Activated CD4-positive, alpha-beta T cell treated with anti-CD3 and anti-CD28 coated beads, Interleukin-2, amount 50 U/mL, for 4 hours (primary cell): ENCODE results near the gene SNTG2.
"Not testable (repeated sequence)": the region's sequence is repeated elsewhere in the genome, so short reads cannot be mapped to it uniquely, and the experiment has no call there.

Experiments
- DNase-seq, 2 experiments: peaks; one replicate each; pipeline ENCODE4 v3.0.0-alpha.2; 2020

Gene SNTG2

DNA sequence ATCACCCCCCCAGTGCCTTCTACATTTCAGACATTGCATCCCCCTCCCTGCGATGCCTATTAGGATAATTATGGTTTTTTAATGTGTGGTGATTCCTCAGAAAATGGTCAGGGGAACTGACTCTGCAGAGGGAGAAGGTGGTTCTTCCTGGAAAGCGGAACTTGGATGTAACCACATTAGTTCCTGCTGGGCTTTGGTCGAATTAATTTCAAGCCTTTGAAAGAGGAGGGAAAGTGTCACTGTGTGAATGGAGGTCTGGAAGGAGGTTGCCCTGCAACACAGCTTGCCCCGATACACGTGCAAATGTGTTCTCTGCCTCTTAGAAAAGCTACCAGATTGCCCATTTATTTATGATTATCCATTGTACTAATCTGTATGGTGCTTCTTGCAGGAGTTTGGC is 399.5 kb downstream of the SNTG2 start:
- no peak for DNase-seq

DNA sequence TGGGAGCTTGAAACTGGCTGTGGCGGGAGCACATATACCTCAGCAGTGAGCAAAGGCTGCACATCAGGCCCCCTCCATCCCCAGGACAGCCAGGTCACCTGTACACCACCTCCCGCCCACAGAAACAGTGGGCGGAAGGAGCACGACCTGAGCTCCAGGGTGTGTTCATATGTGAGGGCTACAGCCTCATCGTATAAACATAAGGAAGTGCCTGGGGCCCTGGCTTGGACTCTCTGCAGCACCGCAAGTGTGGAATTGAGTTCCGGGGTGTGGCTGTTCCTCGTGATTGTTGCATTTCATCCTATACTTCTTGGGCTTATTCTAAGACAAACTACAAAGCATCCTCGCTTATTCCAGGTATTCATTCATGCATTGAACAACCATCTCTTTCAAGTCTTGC is 402.5 kb downstream of the SNTG2 start:
- DNase-seq, result no peak

DNA sequence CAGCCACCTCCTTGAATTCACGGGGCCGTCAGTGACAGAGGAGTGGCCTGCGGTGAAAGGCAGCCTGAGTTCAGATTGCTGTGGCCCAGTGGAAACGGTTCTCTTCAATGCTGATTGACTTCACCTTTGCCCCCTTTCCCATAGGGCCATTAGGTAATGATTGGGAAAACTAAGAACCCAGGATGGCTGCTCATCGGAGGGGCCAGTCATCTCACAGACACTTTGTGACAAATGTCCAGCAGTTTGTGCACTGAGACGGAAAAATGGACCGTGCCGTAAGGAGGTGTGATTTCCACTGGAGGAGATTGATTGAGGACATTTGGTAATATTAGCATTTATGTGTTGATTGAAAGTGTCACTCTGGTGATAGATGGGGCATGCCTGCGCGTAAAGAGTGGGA is 402.9 kb downstream of the SNTG2 start:
- DNase-seq, result no peak

DNA sequence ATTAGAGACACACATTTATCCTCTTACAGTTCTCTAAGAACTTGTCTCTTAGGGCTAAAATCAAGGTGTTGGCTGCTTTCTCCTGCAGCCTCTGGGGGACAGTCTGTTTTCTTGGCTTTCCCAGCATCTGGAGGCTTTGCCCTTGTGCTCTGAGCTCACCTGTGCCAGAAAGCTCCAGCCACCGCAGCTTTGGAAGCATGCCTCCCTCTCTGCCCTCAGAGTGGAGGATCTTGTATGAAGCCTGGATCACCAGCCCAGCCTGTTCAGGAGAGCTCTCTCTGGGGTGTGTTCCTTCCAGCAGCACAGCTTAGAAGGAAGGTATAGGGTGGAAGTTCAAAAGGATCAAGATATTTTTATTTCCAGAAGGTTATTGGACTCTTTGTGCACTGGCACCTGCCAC is 409.5 kb downstream of the SNTG2 start:
- DNase-seq, result no peak

DNA sequence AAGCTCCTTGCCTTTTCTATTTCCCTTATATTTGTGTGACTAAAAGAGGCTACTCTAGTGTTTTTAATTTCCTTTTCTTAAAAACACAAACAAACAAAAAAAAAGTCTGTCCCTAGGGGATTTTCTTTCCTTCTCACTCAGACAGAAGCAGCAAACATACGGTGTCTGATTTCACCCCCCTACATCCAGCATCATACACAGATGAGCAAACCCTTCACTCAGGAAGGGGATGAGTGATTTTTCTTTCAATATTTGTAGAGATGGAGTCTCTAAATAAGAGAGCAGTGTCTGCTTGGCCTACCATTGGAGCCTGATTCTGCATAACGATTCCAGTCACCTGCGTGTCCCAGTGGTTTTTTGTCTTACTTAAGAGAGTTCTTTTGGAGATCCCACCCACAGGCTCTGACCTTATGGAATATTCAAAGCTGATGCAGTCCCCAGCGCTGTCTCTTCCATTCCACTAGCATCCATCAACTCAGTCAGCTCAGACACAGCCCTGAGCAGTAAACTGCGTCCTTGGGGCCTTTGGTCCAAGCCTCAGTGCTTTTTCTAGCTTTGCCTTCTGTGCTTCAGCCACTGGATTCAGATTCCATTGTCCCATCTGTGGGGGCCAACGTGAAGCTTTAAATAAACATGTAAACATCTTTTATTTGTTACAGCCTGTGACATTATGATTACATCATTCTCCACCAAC is 410.1 kb downstream of the SNTG2 start:
- DNase-seq, result no peak

DNA sequence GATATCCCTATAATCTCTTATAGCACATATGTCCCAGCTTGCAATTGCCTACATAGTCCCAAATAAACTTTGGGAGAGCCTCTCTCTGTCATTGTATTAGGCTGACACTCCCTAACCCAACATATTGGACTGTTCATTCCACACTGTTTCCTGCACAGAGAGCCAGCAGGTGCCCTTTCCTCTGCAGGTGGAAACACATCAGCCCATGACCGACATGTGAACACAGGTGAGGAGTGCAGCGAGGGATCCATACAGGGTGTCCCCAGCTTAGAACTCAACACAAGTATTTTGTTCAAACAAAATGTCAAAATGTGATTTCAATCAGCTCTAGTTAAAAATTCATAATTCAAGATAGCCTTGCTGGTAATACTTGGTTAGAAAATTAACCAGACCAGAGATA is 412.7 kb downstream of the SNTG2 start:
- no peak for DNase-seq

DNA sequence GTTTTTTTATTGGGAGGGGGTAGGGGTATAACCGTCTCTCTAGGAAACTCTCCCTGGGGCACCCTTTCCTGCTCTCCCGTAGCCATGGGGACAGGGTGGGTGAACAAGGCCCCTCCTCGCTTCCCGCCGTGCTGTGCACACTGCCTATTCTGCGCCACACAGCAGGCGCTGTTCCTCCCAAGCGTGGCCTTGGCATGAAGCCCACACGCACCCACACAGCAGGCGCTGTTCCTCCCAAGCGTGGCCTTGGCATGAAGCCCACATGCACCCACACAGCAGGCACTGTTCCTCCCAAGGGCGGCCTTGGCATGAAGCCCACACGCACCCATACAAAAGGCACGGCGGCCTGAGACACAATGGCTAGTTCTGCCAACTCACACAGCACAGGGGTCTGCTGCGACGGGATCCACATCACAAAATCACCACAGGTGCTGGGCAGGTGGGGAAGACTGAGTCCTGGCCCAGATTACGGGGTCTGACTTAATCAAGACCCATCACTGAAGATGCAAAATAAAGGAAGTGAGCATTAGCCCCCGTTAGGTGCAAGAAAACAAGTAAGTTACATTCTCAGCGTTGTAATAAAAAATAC is 416.0 kb downstream of the SNTG2 start:
- DNase-seq, result peak in 1 of 2 experiments; percentile 13

DNA sequence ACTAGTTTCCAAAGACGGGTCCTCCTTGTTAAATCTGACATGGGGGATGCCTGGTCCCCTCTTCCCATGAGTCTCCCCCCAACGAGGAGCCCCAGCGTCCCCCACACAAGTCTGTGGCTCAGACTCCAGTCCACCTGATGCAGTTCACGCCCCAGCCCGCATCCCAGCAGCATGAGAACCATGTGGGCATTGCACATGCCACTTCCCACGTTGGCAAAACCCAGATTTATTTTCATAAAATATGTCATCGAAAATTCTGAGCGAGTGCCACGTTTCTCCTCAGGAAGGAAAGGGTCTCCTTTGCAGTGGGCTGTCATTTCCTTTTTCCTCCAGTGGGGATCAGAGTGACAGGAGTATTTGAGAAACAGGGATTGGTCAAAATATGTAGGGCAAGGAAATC is 417.0 kb downstream of the SNTG2 start:
- DNase-seq, result no peak

DNA sequence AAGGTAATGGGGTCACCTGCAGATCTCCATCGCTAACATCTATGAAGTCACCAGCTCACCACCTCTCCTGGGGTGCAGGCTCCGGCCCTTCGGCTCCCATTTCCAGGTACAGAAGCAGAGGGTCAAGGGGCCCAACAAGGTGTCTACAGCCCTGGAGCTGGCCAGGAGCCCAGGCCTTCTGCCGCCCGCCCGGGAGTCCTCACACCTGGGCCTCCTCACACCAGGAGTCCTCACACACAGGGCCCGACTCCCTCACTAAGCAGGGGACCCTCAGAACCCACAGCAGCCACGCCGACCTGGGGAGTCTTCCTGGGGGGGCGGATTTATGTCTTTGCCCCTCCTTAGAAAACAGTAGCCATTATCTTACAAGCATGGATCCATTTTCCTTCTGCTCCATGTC is 419.3 kb downstream of the SNTG2 start:
- DNase-seq, result no peak

DNA sequence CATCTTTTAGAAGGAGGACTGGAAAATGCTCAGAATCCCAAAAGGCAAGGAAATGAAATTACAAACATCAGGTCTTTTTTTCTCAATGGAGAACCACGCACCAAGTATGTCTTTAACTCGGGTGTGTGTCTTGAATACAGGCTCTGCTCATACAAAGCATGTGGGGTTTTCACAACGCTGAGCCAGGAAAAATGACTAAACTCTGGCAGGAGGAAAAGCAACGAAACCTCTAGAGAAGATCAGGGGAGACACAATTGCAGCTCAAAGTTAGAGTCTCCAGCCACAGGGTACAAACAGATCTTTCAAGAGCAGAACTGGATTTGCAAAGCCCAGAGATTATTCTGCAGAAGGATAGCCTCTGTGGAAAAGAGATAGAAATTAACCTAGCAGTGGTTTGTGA is 419.8 kb downstream of the SNTG2 start:
- no peak for DNase-seq

DNA sequence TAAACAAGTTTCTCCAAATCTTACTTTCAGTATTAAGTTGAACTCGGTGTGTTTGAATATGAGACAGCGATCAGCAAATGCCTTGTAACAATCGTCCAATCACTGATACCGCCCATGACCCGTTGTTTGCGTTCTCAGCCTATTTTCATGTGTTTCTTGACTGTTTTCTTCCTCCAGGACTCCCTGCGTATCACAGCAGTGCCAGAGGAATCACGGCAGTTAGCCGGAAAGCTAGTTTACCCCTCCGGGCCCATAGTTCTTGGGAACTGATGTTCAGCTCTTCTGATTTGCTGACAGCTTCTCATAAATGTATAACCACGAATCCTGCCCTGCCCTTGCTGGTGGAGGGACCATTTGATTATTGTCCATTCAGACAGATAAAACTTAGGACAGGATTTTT is 420.4 kb downstream of the SNTG2 start:
- DNase-seq, result no peak

DNA sequence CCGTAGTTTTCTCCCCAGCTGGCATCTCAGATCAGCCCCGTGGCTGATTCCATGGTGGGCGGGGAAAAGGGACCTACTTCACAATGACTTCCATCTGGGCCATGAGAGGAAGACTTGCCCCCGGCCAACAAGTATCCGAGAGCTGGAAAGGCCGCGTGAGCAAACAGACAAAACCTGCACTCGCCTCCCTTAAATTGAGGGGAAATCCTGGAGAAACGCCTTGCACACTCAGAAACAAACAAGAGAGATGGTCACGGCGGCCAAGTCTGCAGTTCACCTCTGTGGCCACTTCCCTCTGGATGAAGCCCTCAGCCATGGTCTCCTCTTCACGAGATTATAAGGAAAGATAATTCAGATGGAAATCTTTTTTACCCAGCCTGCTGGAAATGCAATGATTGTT is 423.2 kb downstream of the SNTG2 start:
- no peak for DNase-seq

DNA sequence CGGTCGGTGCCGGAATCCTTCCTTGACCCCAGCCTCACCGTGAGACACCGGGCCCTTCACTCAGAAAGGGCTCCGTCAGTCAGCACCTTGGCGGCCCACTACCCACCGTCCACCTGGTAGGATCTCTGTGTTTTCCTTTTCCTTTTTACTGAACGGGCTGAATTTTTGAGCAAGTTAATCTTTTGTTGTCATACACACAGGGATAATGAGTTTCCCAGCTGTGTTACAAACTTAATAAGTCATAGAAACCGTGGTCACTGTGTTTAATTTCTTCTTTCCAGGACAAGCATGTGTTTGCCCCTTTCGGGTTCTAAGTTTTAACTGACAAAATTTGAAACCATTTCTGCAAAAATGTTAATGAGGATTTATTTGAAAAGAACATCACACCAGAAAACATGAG is 423.6 kb downstream of the SNTG2 start:
- no peak for DNase-seq

DNA sequence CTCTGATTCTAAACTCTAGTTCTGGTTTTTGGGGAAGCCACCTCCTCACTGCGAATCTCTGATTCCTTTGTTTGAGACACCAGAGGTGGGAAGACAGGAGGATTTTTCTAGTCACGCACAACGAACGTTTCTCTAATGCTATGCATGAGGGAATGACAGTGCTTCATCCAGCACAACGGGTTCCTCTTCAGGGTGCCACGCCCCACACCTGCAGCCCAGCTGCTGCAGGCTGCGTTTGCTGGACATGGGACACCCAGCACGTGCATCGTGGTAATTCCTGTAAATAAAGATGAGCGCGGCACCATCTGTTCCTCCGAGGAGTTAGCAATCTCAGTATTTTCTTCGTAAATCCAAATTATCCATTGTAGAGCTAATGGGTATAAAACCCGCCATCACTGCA is 425.1 kb downstream of the SNTG2 start:
- DNase-seq, result no peak

DNA sequence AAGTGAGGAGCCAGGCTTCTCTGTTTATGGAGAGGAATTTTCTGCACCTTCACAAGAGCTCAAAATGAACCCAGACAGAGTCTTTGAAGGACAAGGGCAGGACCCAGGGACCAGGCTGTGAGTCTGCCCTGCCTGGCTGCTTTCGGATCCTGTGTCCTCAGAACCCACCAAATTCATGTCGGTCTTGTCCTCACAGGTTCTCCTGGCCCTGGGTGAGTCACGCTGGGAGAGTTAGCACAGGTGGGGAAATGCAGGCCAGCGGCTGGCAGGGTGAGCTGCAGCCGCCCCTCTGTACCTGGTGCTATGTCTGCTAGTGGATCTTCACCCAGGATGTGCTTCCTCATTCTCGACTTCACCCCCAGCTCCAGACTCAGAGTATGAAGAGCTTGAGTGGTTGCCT is 426.8 kb downstream of the SNTG2 start:
- no peak for DNase-seq

DNA sequence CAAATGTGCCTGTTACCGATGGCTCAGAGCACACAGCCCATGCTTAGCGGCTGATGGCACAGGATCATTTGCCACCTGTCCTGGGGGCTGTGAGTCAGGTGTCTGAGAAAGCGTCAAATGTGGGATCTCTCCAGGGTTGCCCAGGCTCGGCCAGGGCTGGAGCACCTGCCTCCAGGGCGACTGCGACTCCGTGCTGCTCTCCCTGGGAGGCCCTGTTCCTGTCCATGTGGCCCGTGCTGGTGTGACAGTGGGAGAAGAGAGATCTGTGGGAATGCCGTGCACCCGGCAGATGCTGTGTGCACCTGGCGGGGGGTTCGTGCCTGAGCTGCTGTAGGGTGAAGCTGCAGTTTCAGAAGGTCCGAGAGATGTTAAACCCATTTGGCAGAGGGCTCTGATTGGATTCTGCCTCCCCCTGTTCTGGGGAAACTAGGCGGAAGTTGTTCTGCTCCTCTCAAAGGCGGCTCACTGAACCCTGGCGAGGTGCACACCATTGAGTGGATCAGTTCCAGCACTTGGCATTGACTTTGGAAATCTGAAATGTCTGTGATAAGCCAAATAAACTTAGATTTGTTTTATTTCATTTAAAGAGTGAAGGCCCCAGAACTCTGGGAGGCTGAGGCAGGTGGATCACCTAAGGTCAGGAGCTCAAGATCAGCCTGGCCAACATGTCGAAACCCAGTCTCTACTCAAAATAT is 428.0 kb downstream of the SNTG2 start:
- no peak for DNase-seq

DNA sequence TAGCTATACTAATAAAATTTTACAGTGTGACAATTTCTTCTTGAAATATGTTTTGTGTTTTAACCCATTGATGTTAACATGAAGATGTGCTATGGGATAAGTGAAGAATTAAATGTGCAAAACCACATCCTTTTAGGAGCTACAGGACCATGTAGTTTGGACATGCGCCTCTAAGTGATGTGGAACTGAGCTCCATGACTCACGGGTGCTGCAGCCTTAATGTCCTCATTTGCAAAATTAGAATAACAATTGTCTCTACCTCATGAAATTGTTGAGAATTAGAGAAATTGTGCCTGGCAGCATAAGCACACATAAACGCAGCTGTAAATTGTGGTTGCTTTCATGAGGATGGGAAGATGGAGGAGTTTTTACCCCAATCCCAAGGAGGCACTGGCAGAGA is 431.0 kb downstream of the SNTG2 start:
- DNase-seq, result no peak

DNA sequence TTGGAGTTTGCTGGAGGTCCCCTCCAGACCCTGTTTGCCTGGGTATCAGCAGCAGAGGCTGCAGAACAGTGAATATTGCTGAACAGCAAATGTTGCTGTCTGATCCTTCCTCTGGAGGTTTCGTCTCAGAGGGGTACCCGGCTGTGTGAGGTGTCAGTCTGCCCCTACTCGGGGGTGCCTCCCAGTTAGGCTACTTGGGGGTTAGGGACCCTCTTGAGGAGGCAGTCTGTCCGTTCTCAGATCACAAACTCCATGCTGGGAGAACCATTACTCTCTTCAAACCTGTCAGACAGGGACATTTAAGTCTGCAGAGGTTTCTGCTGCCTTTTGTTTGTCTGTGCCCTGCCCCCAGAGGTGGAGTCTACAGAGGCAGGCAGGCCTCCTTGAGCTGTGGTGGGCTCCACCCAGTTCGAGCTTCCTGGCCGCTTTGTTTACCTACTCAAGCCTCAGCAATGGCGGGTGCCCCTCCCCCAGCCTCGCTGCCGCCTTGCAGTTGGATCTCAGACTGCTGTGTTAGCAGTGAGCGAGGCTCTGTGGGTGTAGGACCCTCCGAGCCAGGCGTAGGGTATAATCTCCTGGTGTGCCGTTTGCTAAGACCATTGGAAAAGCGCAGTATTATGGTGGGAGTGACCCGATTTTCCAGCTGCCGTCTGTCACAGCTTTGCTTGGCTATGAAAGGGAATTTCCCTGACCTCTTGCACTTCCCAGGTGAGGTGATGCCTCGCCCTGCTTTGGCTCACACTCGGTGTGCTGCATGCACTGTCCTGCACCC is 437.5 kb downstream of the SNTG2 start:
- DNase-seq, result not testable (repeated sequence)

DNA sequence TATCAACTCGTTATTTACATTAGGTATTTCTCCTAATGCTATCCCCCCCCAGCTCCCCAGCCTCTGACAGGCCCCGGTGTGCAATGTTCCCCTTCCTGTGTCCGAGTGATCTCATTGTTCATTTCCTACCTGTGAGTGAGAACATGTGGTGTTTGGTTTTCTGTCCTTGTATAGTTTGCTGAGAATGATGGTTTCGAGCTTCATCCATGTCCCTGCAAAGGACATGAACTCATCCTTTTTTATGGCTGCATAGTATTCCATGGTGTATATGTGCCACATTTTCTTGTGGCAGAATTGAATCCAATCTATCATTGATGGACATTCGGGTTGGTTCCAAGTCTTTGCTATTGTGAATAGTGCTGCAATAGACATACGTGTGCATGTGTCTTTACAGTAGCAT is 439.5 kb downstream of the SNTG2 start:
- DNase-seq, result not testable (repeated sequence)

DNA sequence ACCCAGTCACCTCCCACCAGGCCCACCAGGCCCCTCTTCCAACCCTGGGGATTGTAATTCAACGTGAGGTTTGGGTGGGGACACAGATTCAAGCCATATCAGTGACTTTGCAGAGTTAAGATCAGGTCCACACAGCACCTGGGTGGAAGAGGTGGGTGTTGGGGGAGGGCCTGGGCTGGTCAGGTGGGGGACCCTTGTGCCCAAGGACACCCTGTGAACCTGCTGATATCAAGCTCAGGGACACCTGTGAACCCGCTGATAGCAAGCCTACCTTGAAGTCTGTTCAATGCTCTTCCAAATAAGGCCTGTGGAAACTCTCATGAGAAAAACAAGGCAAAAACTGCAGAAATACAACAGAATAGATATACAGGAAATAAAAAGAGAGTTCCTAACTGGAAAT is 442.7 kb downstream of the SNTG2 start:
- DNase-seq, result no peak

DNA sequence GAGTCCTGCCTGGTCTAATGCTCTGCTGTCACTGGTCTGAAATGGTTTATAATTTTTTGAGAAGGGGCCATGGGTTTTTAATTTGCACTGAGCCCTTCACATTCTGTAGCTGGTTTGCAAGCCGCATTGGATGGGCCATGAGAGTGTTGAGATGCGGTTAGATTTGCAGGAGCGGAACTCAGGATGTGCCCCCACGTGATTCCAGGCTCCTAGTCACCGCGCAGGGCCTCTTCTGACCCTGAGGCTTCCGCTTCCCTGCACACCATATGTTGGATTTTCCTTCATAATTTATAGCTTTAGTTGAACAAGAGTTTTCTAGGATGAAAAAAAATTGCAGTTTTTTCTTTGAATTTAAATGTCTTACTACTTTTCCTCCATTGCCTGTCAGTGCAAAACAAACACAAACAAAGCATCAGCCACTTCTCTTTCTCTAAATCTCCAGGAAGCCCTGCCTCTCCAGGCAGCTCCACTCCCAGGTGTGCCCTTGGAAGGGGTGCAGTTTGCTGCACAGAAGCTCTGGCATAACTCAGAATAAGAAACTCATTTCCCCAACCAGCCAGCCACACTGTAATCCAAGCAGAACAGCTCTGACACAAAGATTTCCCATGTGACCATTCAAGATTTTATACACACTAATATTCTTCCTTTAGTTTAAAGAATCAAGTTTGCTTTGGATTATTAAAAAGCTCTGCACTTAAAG is 444.2 kb downstream of the SNTG2 start:
- DNase-seq, result no peak

DNA sequence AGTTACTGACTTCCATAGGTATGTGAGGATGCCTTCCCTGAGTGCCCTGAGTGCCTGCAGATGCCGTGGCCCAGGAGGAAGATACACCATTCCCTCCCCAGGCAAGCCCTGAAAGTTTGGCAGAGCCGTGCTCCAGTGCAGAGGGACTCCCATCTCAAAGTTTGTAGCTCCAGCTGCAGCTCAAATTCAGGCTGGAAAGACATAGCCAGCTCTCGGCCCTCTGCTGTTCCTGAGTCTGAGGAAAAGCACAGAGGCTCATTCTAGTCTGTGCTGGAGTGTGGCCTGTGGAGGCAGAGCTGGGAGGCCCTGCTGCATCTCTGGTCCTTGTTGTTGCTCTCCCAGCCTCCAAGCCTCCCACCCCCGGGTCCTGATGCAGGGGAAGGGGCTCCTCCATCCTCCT is 446.7 kb downstream of the SNTG2 start:
- no peak for DNase-seq

DNA sequence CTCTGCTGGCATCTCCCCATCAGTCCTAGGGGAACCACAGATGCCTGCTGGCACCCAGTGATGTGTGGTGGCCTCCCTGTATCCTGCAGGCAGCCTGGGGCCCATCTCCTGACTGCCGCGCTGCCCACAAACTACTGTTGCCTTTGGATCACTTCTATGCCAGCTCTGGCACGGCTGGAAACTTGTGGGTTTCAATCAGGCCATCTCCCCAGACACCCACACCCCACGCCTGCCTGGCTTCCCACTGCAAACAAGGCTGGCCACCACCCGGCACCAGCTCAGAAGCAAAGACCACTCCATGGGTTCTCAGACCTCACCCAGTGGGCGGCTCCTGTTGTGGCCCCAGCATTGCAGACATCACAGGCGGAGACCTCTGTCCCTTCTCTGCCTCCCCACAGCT is 447.5 kb downstream of the SNTG2 start:
- no peak for DNase-seq
